A549 (cell line): ENCODE results near the gene NR2F2. TPM values are rescaled to one million over a fixed set of nuclear protein-coding genes. Genes with fewer than 3 reads are reported as not detected.

ENCODE experiments used
- ATAC-seq, 2 experiments: fragments of 200-7000 bp in 1 of 2; fragments of >200 bp in 1 of 2; cut with Nextera tagmentation in 1 of 2; cut with Tn5 transposase in 1 of 2; 3 replicates each; pipeline versions ENCODE4 v1.8.0 to v1.9.1; 2018 to 2020; ENCODE audit warnings: mild to moderate bottlenecking in 1 of 2, moderate library complexity in 1 of 2
- CTCF ChIA-PET: fragments of 300-600 bp; sonication (Branson Sonifier 250); formaldehyde crosslinking; extraction: SDS; loops from one replicate; lab custom pipeline; 2021; ENCODE audit warnings: antibody characterized with exemption, inconsistent platforms; lab: Yijun Ruan, JAX
- POLR2A ChIA-PET: fragments of 350-600 bp; formaldehyde crosslinking; extraction: SDS; loops from one replicate; lab custom pipeline; 2021; ENCODE audit warnings: antibody characterized with exemption, inconsistent platforms; lab: Yijun Ruan, JAX
- DNase-seq, 2 experiments: peaks; one replicate each; pipeline versions ENCODE4 v3.0.0 to v3.0.0-alpha.2; 2011 to 2016; ENCODE audit warnings: low read depth in 1 of 2, low spot score in 1 of 2
- FAIRE-seq: peaks from 2 replicates; lab custom pipeline; 2011; peaks lifted over from hg19 to GRCh38; lab: Jason Lieb, UNC
- H3K27ac ChIP-seq, 2 experiments: fragments of >200 bp; sonication (Bioruptor Twin); formaldehyde crosslinking; 3 replicates each; pipeline ENCODE4 v1.5.1; 2016 to 2017
- H3K4me1 ChIP-seq: fragments of >200 bp; sonication (Bioruptor Twin); formaldehyde crosslinking; 3 replicates; pipeline ENCODE4 v1.6.1; 2016
- H3K4me2 ChIP-seq: fragments of >200 bp; sonication (Bioruptor Twin); formaldehyde crosslinking; 3 replicates; pipeline ENCODE4 v1.6.1; 2016
- H3K4me3 ChIP-seq: fragments of >200 bp; sonication (Bioruptor Twin); formaldehyde crosslinking; 3 replicates; pipeline ENCODE4 v1.5.1; 2016
- H3K9me3 ChIP-seq: fragments of >200 bp; sonication (Bioruptor Twin); formaldehyde crosslinking; 3 replicates; pipeline ENCODE4 v1.6.1; 2016
- CBX8 ChIP-seq: fragments of 200-600 bp; sonication (generic); IDR thresholded peaks from 2 replicates; pipeline ENCODE4 v1.6.1; 2016
- CEBPB ChIP-seq, 2 experiments: fragments of >200 bp in 1 of 2; sonication (Bioruptor Twin) in 1 of 2; formaldehyde crosslinking in 1 of 2; IDR thresholded peaks; 2 replicates each; pipeline ENCODE4 v1.6.1; 2012 to 2016
- CHD2 ChIP-seq: fragments of 150-350 bp; IDR thresholded peaks from 2 replicates; pipeline ENCODE4 v1.6.1; 2014; ENCODE audit warnings: low read length; ENCODE audit not compliant: partially characterized antibody
- GATA3 ChIP-seq: IDR thresholded peaks from 2 replicates; pipeline ENCODE4 v1.6.1; 2012; ENCODE audit warnings: borderline replicate concordance
- HDAC2 ChIP-seq: fragments of 200-600 bp; sonication (generic); IDR thresholded peaks from 2 replicates; pipeline ENCODE4 v1.6.1; 2016
- HEYL ChIP-seq: fragments of 250-450 bp; sonication (Bioruptor Pico); IDR thresholded peaks from 2 replicates; pipeline ENCODE4 v1.8.0; 2021; ENCODE audit warnings: mild to moderate bottlenecking, moderate library complexity
- JUN ChIP-seq, 2 experiments: fragments of >200 bp; sonication (Bioruptor Twin); formaldehyde crosslinking; IDR thresholded peaks; 2 replicates in 1 of 2; 3 replicates in 1 of 2; pipeline ENCODE4 v1.6.1; 2016 to 2017
- JUNB ChIP-seq: fragments of >200 bp; sonication (Bioruptor Twin); formaldehyde crosslinking; IDR thresholded peaks from 2 replicates; pipeline ENCODE4 v1.6.1; 2016
- MAFK ChIP-seq: fragments of 450-650 bp; IDR thresholded peaks from 2 replicates; pipeline ENCODE4 v1.6.1; 2014; ENCODE audit not compliant: partially characterized antibody
- NFE2L2 ChIP-seq: fragments of 150-350 bp; conservative IDR thresholded peaks from 2 replicates; pipeline ENCODE4 v1.6.1; 2014; ENCODE audit warnings: low read length
- NR3C1 ChIP-seq: fragments of >200 bp; sonication (Bioruptor Twin); formaldehyde crosslinking; IDR thresholded peaks from 3 replicates; pipeline ENCODE4 v1.6.1; 2017
- RNF2 ChIP-seq: fragments of 200-600 bp; sonication (generic); IDR thresholded peaks from 2 replicates; pipeline ENCODE4 v1.6.1; 2016; ENCODE audit warnings: low read depth, mild to moderate bottlenecking, antibody characterized with exemption, moderate library complexity, borderline replicate concordance
- SMC3 ChIP-seq: fragments of >200 bp; sonication (Bioruptor Twin); formaldehyde crosslinking; IDR thresholded peaks from 3 replicates; pipeline ENCODE4 v1.6.1; 2018; ENCODE audit warnings: inconsistent platforms
- TP53 ChIP-seq: fragments of 250-450 bp; sonication (Bioruptor Pico); IDR thresholded peaks from 2 replicates; pipeline ENCODE4 v1.5.0; 2021; ENCODE audit warnings: mild to moderate bottlenecking, moderate library complexity
- ZSCAN20 ChIP-seq: fragments of 250-450 bp; sonication (Bioruptor Pico); IDR thresholded peaks from 2 replicates; pipeline ENCODE4 v1.8.0; 2022; ENCODE audit warnings: mild to moderate bottlenecking, moderate library complexity
- WGBS: methylation state at CpG from one replicate; pipeline ENCODE4 v1.1.6; 2017; ENCODE audit errors: missing lambda C conversion rate; 5-methylcytosine and 5-hydroxymethylcytosine counted together
- polyA plus RNA-seq, 4 experiments: library from polyadenylated mRNA; depleted of rRNA in 3 of 4; stranded (reverse); fragments of >200 nt; fragmentation: RNase III in 1 of 4; extraction: RNeasy Plus Mini Kit Qiagen cat#74134 plus additional on column Dnase treatment in 1 of 4; gene quantifications; 2 replicates in 3 of 4; 3 replicates in 1 of 4; pipeline ENCODE4 v1.2.3, GENCODE V29; 2011 to 2017
- TF ChIP-seq, protein P1 (sequence below): fragments of >200 bp; sonication (Bioruptor Twin); formaldehyde crosslinking; IDR thresholded peaks from 3 replicates; pipeline ENCODE4 v1.6.1; 2016
- TF ChIP-seq, protein P2 (sequence below): fragments of 250-450 bp; sonication (Bioruptor Pico); IDR thresholded peaks from 2 replicates; pipeline ENCODE4 v1.5.0; 2021; ENCODE audit warnings: mild to moderate bottlenecking, moderate library complexity, borderline replicate concordance
- TF ChIP-seq, protein P3 (sequence below): fragments of >200 bp; sonication (Bioruptor Twin); formaldehyde crosslinking; IDR thresholded peaks from 3 replicates; pipeline ENCODE4 v1.5.1; 2016
- TF ChIP-seq, protein P4 (sequence below): fragments of 150-350 bp; IDR thresholded peaks from 2 replicates; pipeline ENCODE4 v1.6.1; 2014; ENCODE audit warnings: low read depth, mild to moderate bottlenecking, low read length
- TF ChIP-seq, protein P5 (sequence below): IDR thresholded peaks from 2 replicates; pipeline ENCODE4 v1.6.1; 2012; ENCODE audit warnings: low read depth, borderline replicate concordance
- TF ChIP-seq, protein P6 (sequence below): fragments of 200-600 bp; sonication (generic); IDR thresholded peaks from 2 replicates; pipeline ENCODE4 v1.6.1; 2016; ENCODE audit warnings: antibody characterized with exemption, mild to moderate bottlenecking, moderate library complexity

The NR2F2 gene
- polyA plus RNA-seq, 2 of the 4 experiments (the other 2 are of a cell fraction): 11.8 to 15.7 TPM

DNA sequence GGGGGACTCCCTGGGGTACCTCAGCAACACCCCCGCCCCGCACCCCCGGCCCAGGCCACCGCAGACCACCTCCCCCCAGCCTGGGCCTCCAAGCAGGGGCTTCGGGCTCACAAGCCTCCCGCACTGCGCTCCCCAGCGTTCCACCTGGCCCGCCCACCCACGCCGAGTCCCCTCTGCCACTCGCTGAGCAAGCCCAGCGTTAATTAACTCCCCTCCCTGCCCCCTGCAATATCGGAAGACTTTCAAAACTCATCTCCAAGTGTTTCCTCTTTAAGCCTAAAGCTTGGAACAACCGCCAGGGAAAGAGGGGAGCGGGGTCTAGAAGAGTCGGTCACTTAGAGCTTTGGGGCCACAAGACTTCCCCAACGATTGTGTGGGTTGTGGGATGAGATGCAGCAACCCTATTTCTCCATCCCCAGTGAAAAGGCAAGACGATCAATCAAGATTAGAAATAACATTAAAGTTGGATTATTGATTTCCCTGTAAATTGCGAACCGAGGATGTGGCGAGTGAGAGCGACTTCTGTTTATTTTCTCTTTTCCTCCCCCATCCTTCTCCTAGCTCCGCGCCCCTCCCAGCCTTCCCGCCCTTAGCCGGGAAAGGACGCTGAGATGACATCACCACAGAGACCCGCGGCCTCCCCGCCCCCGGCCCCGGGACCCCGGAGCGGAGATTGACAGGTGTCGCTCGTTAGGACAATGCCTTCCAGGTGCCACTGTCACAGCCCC lies 30.2 kb downstream of the NR2F2 start:
- H3K4me1 ChIP-seq: 0 out of 3 replicates have a peak, but pooled peaks cover 3% of the 10 kb centered on the region
- CTCF ChIA-PET: interaction anchor here (0.6 to 3.2 kb wide), 7 partner anchors 9 to 149 kb away, joined by 3 to 7 read pairs (median 3); no protein-coding TSS in a partner anchor
- no peak for FAIRE-seq
- no peak overlapping the region for H3K4me3 ChIP-seq
- POLR2A ChIA-PET: no interaction called here
- no peak overlapping the region for H3K4me2 ChIP-seq
- TF ChIP-seq CEBPB (IDR thresholded peaks at IDR 0.05) (no peak), CHD2 (no peak), RNF2 (no peak), CBX8 (no peak), MAFK (no peak), HEYL (CRISPR knock-in tag) (no peak), TP53 (CRISPR knock-in tag) (no peak), HDAC2 (no peak), GATA3 (no peak), JUN (IDR thresholded peaks at IDR 0.05) (no peak), JUNB (no peak), SMC3 (no peak)
- TF ChIP-seq, protein P1, sequence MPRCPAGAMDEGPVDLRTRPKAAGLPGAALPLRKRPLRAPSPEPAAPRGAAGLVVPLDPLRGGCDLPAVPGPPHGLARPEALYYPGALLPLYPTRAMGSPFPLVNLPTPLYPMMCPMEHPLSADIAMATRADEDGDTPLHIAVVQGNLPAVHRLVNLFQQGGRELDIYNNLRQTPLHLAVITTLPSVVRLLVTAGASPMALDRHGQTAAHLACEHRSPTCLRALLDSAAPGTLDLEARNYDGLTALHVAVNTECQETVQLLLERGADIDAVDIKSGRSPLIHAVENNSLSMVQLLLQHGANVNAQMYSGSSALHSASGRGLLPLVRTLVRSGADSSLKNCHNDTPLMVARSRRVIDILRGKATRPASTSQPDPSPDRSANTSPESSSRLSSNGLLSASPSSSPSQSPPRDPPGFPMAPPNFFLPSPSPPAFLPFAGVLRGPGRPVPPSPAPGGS: no peak
- TF ChIP-seq, protein P2, sequence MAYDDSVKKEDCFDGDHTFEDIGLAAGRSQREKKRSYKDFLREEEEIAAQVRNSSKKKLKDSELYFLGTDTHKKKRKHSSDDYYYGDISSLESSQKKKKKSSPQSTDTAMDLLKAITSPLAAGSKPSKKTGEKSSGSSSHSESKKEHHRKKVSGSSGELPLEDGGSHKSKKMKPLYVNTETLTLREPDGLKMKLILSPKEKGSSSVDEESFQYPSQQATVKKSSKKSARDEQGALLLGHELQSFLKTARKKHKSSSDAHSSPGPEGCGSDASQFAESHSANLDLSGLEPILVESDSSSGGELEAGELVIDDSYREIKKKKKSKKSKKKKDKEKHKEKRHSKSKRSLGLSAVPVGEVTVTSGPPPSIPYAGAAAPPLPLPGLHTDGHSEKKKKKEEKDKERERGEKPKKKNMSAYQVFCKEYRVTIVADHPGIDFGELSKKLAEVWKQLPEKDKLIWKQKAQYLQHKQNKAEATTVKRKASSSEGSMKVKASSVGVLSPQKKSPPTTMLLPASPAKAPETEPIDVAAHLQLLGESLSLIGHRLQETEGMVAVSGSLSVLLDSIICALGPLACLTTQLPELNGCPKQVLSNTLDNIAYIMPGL (CRISPR knock-in tag): no peak
- TF ChIP-seq, protein P3, sequence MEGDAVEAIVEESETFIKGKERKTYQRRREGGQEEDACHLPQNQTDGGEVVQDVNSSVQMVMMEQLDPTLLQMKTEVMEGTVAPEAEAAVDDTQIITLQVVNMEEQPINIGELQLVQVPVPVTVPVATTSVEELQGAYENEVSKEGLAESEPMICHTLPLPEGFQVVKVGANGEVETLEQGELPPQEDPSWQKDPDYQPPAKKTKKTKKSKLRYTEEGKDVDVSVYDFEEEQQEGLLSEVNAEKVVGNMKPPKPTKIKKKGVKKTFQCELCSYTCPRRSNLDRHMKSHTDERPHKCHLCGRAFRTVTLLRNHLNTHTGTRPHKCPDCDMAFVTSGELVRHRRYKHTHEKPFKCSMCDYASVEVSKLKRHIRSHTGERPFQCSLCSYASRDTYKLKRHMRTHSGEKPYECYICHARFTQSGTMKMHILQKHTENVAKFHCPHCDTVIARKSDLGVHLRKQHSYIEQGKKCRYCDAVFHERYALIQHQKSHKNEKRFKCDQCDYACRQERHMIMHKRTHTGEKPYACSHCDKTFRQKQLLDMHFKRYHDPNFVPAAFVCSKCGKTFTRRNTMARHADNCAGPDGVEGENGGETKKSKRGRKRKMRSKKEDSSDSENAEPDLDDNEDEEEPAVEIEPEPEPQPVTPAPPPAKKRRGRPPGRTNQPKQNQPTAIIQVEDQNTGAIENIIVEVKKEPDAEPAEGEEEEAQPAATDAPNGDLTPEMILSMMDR: no peak
- TF ChIP-seq, protein P4, sequence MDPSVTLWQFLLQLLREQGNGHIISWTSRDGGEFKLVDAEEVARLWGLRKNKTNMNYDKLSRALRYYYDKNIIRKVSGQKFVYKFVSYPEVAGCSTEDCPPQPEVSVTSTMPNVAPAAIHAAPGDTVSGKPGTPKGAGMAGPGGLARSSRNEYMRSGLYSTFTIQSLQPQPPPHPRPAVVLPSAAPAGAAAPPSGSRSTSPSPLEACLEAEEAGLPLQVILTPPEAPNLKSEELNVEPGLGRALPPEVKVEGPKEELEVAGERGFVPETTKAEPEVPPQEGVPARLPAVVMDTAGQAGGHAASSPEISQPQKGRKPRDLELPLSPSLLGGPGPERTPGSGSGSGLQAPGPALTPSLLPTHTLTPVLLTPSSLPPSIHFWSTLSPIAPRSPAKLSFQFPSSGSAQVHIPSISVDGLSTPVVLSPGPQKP: no peak
- TF ChIP-seq, protein P5, sequence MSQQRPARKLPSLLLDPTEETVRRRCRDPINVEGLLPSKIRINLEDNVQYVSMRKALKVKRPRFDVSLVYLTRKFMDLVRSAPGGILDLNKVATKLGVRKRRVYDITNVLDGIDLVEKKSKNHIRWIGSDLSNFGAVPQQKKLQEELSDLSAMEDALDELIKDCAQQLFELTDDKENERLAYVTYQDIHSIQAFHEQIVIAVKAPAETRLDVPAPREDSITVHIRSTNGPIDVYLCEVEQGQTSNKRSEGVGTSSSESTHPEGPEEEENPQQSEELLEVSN: no peak
- H3K27ac ChIP-seq: no peak overlapping the region
- H3K9me3 ChIP-seq: no peaks in the 10 kb centered on the region
- no peak for ATAC-seq
- DNase-seq: no peak
- 64% methylated on average over 34 of the region's 37 CpGs for WGBS

DNA sequence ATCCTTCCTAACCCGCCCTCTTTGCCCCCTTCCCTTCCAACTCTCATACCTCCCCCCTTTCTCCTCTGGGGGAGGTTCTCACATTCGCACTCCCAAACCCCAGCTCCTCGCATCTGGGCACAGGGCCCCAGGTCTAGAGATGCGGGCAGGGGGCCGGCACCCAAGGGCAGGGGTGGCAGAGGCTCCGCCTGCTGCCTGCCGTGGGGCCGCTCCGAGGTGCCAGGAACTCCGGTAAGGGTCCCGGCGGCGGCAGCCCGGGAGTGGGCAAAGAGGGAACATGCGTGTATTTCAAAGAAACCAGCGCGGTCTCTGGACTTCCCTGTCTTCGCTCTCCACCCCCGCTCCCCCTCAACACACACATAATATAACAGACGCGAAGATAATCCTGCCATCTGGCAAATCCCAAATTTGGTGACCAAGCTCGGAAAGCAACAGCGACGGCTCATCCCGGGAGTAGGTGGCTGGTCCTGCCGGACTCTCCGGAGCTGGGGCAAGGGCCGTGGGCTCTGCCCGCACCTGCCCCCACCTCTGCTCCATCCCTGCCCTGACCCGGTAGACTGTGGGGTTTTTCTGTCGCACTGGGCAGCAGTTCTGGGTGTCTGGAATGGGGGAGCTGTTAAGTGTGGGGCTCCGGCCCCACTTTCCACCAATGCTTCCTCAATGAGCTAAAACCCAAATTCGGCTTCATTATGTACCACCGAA lies 31.0 kb downstream of the NR2F2 start:
- WGBS: 78% methylated on average over 34 of the region's 34 CpGs
- POLR2A ChIA-PET: no interaction called here
- Histone ChIP-seq H3K9me3 (no peaks in the 10 kb centered on the region), H3K4me1 (0 out of 3 replicates have a peak, but pooled peaks cover 3% of the 10 kb centered on the region), H3K27ac (no peak overlapping the region), H3K4me2 (no peak overlapping the region), H3K4me3 (no peak overlapping the region)
- DNase-seq (no peak), FAIRE-seq (no peak), ATAC-seq (no peak)
- no peak for TF ChIP-seq SMC3
- TF ChIP-seq, protein P4: no peak
- no peak for TF ChIP-seq ZSCAN20
- no peak for TF ChIP-seq NR3C1
- no peak for TF ChIP-seq CEBPB (IDR thresholded peaks at IDR 0.05)
- TF ChIP-seq TP53 (CRISPR knock-in tag): no peak
- TF ChIP-seq, protein P6, sequence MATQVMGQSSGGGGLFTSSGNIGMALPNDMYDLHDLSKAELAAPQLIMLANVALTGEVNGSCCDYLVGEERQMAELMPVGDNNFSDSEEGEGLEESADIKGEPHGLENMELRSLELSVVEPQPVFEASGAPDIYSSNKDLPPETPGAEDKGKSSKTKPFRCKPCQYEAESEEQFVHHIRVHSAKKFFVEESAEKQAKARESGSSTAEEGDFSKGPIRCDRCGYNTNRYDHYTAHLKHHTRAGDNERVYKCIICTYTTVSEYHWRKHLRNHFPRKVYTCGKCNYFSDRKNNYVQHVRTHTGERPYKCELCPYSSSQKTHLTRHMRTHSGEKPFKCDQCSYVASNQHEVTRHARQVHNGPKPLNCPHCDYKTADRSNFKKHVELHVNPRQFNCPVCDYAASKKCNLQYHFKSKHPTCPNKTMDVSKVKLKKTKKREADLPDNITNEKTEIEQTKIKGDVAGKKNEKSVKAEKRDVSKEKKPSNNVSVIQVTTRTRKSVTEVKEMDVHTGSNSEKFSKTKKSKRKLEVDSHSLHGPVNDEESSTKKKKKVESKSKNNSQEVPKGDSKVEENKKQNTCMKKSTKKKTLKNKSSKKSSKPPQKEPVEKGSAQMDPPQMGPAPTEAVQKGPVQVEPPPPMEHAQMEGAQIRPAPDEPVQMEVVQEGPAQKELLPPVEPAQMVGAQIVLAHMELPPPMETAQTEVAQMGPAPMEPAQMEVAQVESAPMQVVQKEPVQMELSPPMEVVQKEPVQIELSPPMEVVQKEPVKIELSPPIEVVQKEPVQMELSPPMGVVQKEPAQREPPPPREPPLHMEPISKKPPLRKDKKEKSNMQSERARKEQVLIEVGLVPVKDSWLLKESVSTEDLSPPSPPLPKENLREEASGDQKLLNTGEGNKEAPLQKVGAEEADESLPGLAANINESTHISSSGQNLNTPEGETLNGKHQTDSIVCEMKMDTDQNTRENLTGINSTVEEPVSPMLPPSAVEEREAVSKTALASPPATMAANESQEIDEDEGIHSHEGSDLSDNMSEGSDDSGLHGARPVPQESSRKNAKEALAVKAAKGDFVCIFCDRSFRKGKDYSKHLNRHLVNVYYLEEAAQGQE: no peak
- no peak for TF ChIP-seq NFE2L2
- CTCF ChIA-PET: interaction anchor here (0.6 to 3.2 kb wide), 11 partner anchors 8 to 1537 kb away, joined by 3 to 7 read pairs (median 3); no protein-coding TSS in a partner anchor
